Body of pancreas (tissue), 4 donors: ENCODE measurements around the gene COPG1.

ENCODE experiments used
- POLR2A ChIP-seq, 3 donors: fragments of 450-650 bp; IDR thresholded peaks; one replicate each; pipeline ENCODE4 v1.6.1; 2016; ENCODE audit warnings: antibody characterized with exemption in 3 of 3, mild to moderate bottlenecking in 2 of 3
- TF ChIP-seq, protein P1 (sequence below), 7 experiments: fragments of 450-650 bp in 4 of 7; fragments of 200-600 bp in 3 of 7; sonication (generic) in 3 of 7; IDR thresholded peaks; one replicate each; pipeline ENCODE4 v1.5.1; 2016 to 2019; ENCODE audit warnings: antibody characterized with exemption in 7 of 7

DNA sequence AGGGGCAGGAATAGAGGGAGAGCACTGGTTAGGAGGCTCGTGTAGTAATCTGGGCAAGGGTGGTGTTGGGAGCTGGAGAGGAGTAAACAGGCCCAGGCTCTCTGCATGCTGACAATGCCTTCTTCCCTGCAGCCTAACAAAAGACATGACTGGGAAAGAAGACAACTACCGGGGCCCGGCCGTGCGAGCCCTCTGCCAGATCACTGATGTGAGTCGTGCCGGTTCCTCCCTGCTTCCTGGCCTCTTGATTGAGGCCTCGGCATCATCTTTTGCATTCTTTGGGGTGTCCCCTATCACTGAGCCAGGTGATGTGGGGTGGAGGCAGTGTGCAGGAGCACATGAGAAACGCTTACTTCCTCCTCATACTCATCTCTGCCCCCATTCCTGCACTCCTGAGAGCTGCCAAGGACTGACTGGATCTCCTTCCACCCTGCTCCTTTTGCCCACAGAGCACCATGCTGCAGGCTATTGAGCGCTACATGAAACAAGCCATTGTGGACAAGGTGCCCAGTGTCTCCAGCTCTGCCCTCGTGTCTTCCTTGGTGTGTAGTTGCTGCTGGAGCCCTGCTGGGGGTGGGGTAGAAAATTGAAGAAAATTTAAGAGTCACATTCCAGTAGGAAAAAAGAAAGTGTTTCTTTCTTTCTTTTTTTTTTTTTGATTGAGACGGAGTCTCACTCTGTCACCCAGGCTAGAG, 5.3 kb downstream of the COPG1 start:
- TF ChIP-seq, protein P1, sequence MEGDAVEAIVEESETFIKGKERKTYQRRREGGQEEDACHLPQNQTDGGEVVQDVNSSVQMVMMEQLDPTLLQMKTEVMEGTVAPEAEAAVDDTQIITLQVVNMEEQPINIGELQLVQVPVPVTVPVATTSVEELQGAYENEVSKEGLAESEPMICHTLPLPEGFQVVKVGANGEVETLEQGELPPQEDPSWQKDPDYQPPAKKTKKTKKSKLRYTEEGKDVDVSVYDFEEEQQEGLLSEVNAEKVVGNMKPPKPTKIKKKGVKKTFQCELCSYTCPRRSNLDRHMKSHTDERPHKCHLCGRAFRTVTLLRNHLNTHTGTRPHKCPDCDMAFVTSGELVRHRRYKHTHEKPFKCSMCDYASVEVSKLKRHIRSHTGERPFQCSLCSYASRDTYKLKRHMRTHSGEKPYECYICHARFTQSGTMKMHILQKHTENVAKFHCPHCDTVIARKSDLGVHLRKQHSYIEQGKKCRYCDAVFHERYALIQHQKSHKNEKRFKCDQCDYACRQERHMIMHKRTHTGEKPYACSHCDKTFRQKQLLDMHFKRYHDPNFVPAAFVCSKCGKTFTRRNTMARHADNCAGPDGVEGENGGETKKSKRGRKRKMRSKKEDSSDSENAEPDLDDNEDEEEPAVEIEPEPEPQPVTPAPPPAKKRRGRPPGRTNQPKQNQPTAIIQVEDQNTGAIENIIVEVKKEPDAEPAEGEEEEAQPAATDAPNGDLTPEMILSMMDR (IDR thresholded peaks at IDR 0.05): no peak
- no peak for TF ChIP-seq POLR2A (IDR thresholded peaks at IDR 0.05)
